ENCODE data around the gene PIP4K2A. TPM values are rescaled to one million over a fixed set of nuclear protein-coding genes. Genes with fewer than 3 reads are reported as not detected.
A peak's percentile ranks its signal among the peaks of the same experiment; 100 is the strongest.

Gene PIP4K2A
- total and polyA plus RNA-seq, 2 of the 8 experiments (the other 6 are each of a cell fraction or from before 2014, with no cell fraction given), result 19.0 to 60.9 TPM

DNA sequence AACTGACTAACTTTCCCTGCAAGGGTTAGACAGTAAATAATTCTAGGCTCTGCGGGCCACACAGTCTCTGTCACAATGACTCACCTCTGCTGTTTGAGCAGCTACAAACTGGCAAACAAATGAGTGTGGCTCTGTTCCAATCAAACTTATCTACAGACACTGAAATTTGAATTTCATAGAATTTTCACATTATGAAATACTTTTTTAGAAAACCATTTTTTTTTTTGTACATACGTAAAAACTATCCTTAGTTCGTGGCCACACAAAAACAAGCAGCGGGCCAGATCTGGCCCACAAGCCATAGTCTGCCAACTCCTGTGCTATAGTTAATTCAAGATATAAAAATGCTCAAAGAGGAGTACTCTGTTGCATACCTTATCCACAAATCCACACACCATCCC, 32.6 kb downstream of the PIP4K2A start:
- Histone ChIP-seq H3K56ac (replicated peaks; ENCODE audit: insufficient read length, low read depth, low read length) (no peak overlapping the region), H3K14ac (ENCODE audit: insufficient read length) (no peak overlapping the region), H3K4me2 (ENCODE audit: insufficient read depth in 1 of 2, low read depth in 2 of 2, low read length in 2 of 2) (no peak overlapping the region), H3K4me3 (ENCODE audit: extremely low read depth in 1 of 4, insufficient read depth in 2 of 4, low read depth in 3 of 4, low read length in 4 of 4) (no peak overlapping the region), H2BK120ac (replicated peaks; ENCODE audit: low read depth, low read length) (no peak overlapping the region), H4K20me1 (replicated peaks in 1 of 2; ENCODE audit: control insufficient read depth in 1 of 2, insufficient read depth in 2 of 2, low read length in 2 of 2) (peaks cover 2 to 3% of the 10 kb centered on the region in 2 experiments), H2BK20ac (ENCODE audit: low read length) (no peak overlapping the region), H3K4me1 (replicated peaks in 1 of 4; ENCODE audit: control insufficient read depth in 3 of 4, insufficient read depth in 4 of 4, low read length in 3 of 4) (peaks cover 7 to 29% (median 12%) of the 10 kb centered on the region in 4 experiments; a peak in 6 of 7 replicates), H3K9ac (replicated peaks in 1 of 4; ENCODE audit: extremely low read depth in 1 of 4, low read depth in 3 of 4, low read length in 3 of 4) (no peak overlapping the region), H3K36me3 (ENCODE audit: control insufficient read depth in 2 of 4, insufficient read depth in 4 of 4, low read length in 3 of 4) (no peaks in the 10 kb centered on the region), H4K91ac (replicated peaks; ENCODE audit: insufficient read length, low read length) (no peak overlapping the region), H2BK5ac (ENCODE audit: low read depth, low read length) (peak overlapping the region; percentile 69), H3K23ac (ENCODE audit: insufficient read length) (no peak overlapping the region), H3K27ac (ENCODE audit: low read depth, low read length) (no peak overlapping the region), H3K79me2 (ENCODE audit: control insufficient read depth in 1 of 2, insufficient read depth in 2 of 2, low read length in 2 of 2) (peaks cover 19 to 97% of the 10 kb centered on the region in 2 experiments), H3K9me3 (ENCODE audit: insufficient read depth in 2 of 2, low read depth in 1 of 2, low read length in 1 of 2) (no peaks in the 10 kb centered on the region), H3K4ac (replicated peaks; ENCODE audit: insufficient read length, low read depth, low read length) (no peak overlapping the region), H3K27me3 (replicated peaks in 1 of 4; ENCODE audit: control insufficient read depth in 3 of 4, extremely low read depth in 1 of 4, insufficient read depth in 3 of 4, low read length in 3 of 4) (no peaks in the 10 kb centered on the region), H2BK12ac (ENCODE audit: low read depth, low read length) (no peak overlapping the region; the same call in 1 of the 2 replicates), H4K5ac (ENCODE audit: insufficient read length, low read depth, low read length) (no peak overlapping the region), H4K8ac (ENCODE audit: extremely low read depth, insufficient read depth, low read length) (no peak overlapping the region), H3K23me2 (ENCODE audit: low read depth, low read length) (no peaks in the 10 kb centered on the region), H3K18ac (ENCODE audit: extremely low read depth, low read length) (no peak overlapping the region), H2AK5ac (ENCODE audit: low read depth, low read length) (no peak overlapping the region), H3K79me1 (ENCODE audit: low read depth, low read length) (peaks cover 10% of the 10 kb centered on the region), H2AFZ (ENCODE audit: low read length) (no peak overlapping the region), H2BK15ac (ENCODE audit: low read length) (no peak overlapping the region)
- ChIA-PET POLR2A (ENCODE audit: partially characterized antibody) (interaction anchor here (2.1 kb wide), 1 partner anchor 11 kb away, joined by 5 read pairs; no protein-coding TSS in a partner anchor), CTCF (ENCODE audit: partially characterized antibody) (interaction anchor here (0.6 kb wide), 1 partner anchor 250 kb away, joined by 3 read pairs; no protein-coding TSS in a partner anchor)
- DNase-seq (ENCODE audit: low read depth in 1 of 2, low spot score in 2 of 2) (no peak), FAIRE-seq (no peak)
- WGBS, 2 experiments (ENCODE audit: extremely low coverage in 1 of 2, insufficient coverage in 1 of 2, insufficient read length in 1 of 2, insufficient replicate concordance in 2 of 2, low coverage in 1 of 2, low lambda C conversion rate in 2 of 2, missing lambda C conversion rate in 1 of 2), result 84% methylated on average over 4 of the region's 4 CpGs; no CpG with 5 or more reads in 1 of the 2 experiments
- TF ChIP-seq TCF12 (IDR thresholded peaks at IDR 0.05; ENCODE audit: low read depth, low read length) (no peak), SIRT6 (IDR thresholded peaks at IDR 0.05; ENCODE audit: low read length) (no peak), GABPA (IDR thresholded peaks at IDR 0.05; ENCODE audit: borderline replicate concordance, insufficient read depth, low read length) (no peak), KDM4A (IDR thresholded peaks at IDR 0.05; ENCODE audit: low read depth, low read length, severe bottlenecking) (no peak), TAF1 (IDR thresholded peaks at IDR 0.05; ENCODE audit: low read depth, low read length) (no peak), POU5F1 (IDR thresholded peaks at IDR 0.05; ENCODE audit: low read depth, low read length) (no peak), NRF1 (IDR thresholded peaks at IDR 0.05; ENCODE audit: low read depth, low read length) (no peak), RFX5 (IDR thresholded peaks at IDR 0.05; ENCODE audit: borderline replicate concordance, low read depth, low read length) (no peak), SP4 (IDR thresholded peaks at IDR 0.05; ENCODE audit: low read length) (no peak), POLR2AphosphoS5 (IDR thresholded peaks at IDR 0.05; ENCODE audit: low read depth, low read length) (no peak)
- TF ChIP-seq, protein P1, sequence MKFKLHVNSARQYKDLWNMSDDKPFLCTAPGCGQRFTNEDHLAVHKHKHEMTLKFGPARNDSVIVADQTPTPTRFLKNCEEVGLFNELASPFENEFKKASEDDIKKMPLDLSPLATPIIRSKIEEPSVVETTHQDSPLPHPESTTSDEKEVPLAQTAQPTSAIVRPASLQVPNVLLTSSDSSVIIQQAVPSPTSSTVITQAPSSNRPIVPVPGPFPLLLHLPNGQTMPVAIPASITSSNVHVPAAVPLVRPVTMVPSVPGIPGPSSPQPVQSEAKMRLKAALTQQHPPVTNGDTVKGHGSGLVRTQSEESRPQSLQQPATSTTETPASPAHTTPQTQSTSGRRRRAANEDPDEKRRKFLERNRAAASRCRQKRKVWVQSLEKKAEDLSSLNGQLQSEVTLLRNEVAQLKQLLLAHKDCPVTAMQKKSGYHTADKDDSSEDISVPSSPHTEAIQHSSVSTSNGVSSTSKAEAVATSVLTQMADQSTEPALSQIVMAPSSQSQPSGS (IDR thresholded peaks at IDR 0.05; ENCODE audit: low read length), result no peak
- TF ChIP-seq, protein P2, sequence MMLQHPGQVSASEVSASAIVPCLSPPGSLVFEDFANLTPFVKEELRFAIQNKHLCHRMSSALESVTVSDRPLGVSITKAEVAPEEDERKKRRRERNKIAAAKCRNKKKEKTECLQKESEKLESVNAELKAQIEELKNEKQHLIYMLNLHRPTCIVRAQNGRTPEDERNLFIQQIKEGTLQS (IDR thresholded peaks at IDR 0.05; ENCODE audit: insufficient read depth, low read depth, low read length), result no peak

All from H1 (cell line).